ENCODE results near the gene SLC17A5. TPM values are rescaled to one million over a fixed set of nuclear protein-coding genes. Genes with fewer than 3 reads are reported as not detected.
"Not testable (repeated sequence)": the region's sequence is repeated elsewhere in the genome, so short reads cannot be mapped to it uniquely, and the experiment has no call there.

The SLC17A5 gene
- total RNA-seq, 2 experiments from 2014 or later, result 7.4 to 9.6 TPM

DNA sequence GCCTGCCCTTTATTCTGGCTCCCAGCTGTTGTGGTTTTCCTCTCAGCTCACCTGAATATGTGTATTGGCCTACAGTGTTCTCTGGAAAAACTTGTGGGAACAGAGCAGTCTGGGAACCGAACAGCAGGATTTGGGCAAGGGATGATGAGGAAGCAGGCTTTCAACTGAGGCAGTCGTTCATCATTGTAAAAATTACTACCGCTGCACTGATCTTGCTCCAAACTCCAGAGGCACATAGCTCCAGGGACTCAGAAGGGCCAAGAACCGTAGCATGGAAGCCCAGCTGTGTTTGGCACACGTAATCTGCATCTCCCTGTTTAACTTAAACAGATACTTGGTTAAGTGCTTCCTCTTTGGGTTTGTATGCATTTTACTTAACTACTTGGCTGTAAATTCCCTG, 84.7 kb downstream of the SLC17A5 start:
- H3K4me1 ChIP-seq (ENCODE audit: insufficient read depth, low read length, poor library complexity, severe bottlenecking), result no peaks in the 10 kb centered on the region
- no peak overlapping the region for H3K4me2 ChIP-seq (ENCODE audit: low read length)
- intact Hi-C loops (cut with micrococcal nuclease; ENCODE audit: unreplicated experiment), result no loop called here
- H3K9me2 ChIP-seq (ENCODE audit: insufficient read depth, low read length), result no peaks in the 10 kb centered on the region
- TF ChIP-seq EZH2phosphoT487 (IDR thresholded peaks at IDR 0.05; ENCODE audit: borderline replicate concordance, low read depth, low read length), result no peak
- TF ChIP-seq, protein P1, sequence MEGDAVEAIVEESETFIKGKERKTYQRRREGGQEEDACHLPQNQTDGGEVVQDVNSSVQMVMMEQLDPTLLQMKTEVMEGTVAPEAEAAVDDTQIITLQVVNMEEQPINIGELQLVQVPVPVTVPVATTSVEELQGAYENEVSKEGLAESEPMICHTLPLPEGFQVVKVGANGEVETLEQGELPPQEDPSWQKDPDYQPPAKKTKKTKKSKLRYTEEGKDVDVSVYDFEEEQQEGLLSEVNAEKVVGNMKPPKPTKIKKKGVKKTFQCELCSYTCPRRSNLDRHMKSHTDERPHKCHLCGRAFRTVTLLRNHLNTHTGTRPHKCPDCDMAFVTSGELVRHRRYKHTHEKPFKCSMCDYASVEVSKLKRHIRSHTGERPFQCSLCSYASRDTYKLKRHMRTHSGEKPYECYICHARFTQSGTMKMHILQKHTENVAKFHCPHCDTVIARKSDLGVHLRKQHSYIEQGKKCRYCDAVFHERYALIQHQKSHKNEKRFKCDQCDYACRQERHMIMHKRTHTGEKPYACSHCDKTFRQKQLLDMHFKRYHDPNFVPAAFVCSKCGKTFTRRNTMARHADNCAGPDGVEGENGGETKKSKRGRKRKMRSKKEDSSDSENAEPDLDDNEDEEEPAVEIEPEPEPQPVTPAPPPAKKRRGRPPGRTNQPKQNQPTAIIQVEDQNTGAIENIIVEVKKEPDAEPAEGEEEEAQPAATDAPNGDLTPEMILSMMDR (conservative IDR thresholded peaks at IDR 0.05; ENCODE audit: low read length), result no peak
- no peaks in the 10 kb centered on the region for H3K36me3 ChIP-seq (ENCODE audit: insufficient read depth, low read length)
- H3K79me2 ChIP-seq (ENCODE audit: insufficient read depth, low read depth, low read length), result no peaks in the 10 kb centered on the region
- H3K9me3 ChIP-seq (ENCODE audit: low read length), result no peaks in the 10 kb centered on the region
- H3K27ac ChIP-seq (ENCODE audit: low read depth, low read length, poor library complexity, severe bottlenecking), result no peak overlapping the region
- no peaks in the 10 kb centered on the region for H4K20me1 ChIP-seq (ENCODE audit: insufficient read depth, low read length)
- CTCF ChIA-PET (ENCODE audit: unreplicated experiment), result interaction anchor here (0.6 kb wide), 1 partner anchor 48 kb away, joined by 10 read pairs; the partner anchor contains the start of gene EEF1A1
- H2AFZ ChIP-seq (ENCODE audit: low read length), result no peak overlapping the region
- no peak overlapping the region for H3K4me3 ChIP-seq (ENCODE audit: low read depth, low read length, poor library complexity, severe bottlenecking)
- no TSS peak for BruUV-seq (replicated peaks)
- DNase-seq (ENCODE audit: low spot score), result no peak
- POLR2A ChIA-PET, result no interaction called here

DNA sequence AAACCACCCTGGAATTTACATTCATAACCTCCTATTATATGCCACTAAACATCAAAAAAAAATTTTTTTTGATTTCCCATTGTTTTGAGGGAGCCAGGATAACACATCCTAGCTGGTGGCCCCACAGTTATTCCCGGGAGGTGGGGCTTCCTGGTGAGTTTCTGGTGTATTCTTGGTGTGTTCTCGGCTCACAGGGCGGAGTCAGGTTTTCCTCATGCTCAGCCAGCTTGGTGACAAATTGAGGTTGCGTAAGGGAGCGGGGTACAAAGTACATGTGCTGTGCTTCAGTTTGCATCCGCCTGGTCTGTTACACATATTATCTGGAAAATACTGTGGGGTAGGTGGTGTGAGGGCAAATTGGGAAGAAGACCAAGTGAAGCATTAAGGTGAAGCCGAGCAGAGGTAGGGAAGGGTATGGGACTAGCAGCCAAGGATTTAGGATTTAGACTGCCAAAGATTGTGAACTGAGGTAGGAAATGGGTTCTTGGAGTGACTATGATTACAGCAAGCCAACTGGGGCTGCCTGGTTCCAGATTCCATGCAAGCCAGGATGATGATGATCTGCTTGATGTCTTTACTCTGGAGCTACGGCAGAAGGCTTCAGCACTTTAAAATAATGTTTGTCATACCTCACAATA, 86.7 kb downstream of the SLC17A5 start:
- no peak overlapping the region for H3K4me3 ChIP-seq (ENCODE audit: low read depth, low read length, poor library complexity, severe bottlenecking)
- H3K36me3 ChIP-seq (ENCODE audit: insufficient read depth, low read length), result no peaks in the 10 kb centered on the region
- BruUV-seq (replicated peaks), result no TSS peak

DNA sequence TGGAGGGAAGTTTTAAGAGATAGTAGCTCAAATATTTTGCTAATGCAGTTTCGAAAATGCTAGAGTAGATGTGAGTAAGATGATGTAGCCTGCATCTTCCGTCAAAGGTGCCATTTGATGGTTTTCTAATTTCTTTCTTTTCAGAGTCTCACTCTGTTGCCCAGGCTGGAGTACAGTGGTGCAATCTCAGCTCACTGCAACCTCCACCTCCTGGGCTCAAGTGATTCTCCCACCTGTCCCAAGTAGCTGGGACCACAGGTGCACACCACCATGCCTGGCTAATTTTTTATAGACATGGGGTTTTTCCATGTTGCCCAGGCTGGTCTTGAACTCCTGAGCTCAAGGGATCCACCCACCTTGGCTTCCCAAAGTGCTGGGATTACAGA, 87.3 kb downstream of the SLC17A5 start:
- H3K36me3 ChIP-seq (ENCODE audit: insufficient read depth, low read length); H3K4me3 ChIP-seq (ENCODE audit: low read depth, low read length, poor library complexity, severe bottlenecking); H3K9me2 ChIP-seq (ENCODE audit: insufficient read depth, low read length); H3K4me1 ChIP-seq (ENCODE audit: insufficient read depth, low read length, poor library complexity, severe bottlenecking); H3K79me2 ChIP-seq (ENCODE audit: insufficient read depth, low read depth, low read length); CTCF ChIA-PET (ENCODE audit: unreplicated experiment); H2AFZ ChIP-seq (ENCODE audit: low read length); H4K20me1 ChIP-seq (ENCODE audit: insufficient read depth, low read length); intact Hi-C loops (cut with micrococcal nuclease; ENCODE audit: unreplicated experiment); H3K9me3 ChIP-seq (ENCODE audit: low read length); BruUV-seq (replicated peaks); H3K27ac ChIP-seq (ENCODE audit: low read depth, low read length, poor library complexity, severe bottlenecking); DNase-seq (ENCODE audit: low spot score); H3K4me2 ChIP-seq (ENCODE audit: low read length): not testable (repeated sequence)
- POLR2A ChIA-PET, result interaction anchor here (0.7 to 0.8 kb wide), 2 partner anchors 17 to 1622 kb away, joined by 3 read pairs; no protein-coding TSS in a partner anchor

More for the DNA sequence above, 86.7 kb downstream of the SLC17A5 start:
- Histone ChIP-seq H3K9me3 (ENCODE audit: low read length) (no peaks in the 10 kb centered on the region), H3K9me2 (ENCODE audit: insufficient read depth, low read length) (no peaks in the 10 kb centered on the region), H3K4me2 (ENCODE audit: low read length) (no peak overlapping the region), H2AFZ (ENCODE audit: low read length) (no peak overlapping the region), H3K79me2 (ENCODE audit: insufficient read depth, low read depth, low read length) (no peaks in the 10 kb centered on the region), H4K20me1 (ENCODE audit: insufficient read depth, low read length) (no peaks in the 10 kb centered on the region), H3K4me1 (ENCODE audit: insufficient read depth, low read length, poor library complexity, severe bottlenecking) (no peaks in the 10 kb centered on the region), H3K27ac (ENCODE audit: low read depth, low read length, poor library complexity, severe bottlenecking) (no peak overlapping the region)
- ChIA-PET POLR2A (interaction anchor here (0.6 to 0.7 kb wide), 2 partner anchors 40 to 1622 kb away, joined by 3 to 4 read pairs; no protein-coding TSS in a partner anchor), CTCF (ENCODE audit: unreplicated experiment) (no interaction called here)
- TF ChIP-seq EZH2phosphoT487 (IDR thresholded peaks at IDR 0.05; ENCODE audit: borderline replicate concordance, low read depth, low read length), result no peak
- TF ChIP-seq, protein P1 (conservative IDR thresholded peaks at IDR 0.05; ENCODE audit: low read length), result no peak
- intact Hi-C loops (cut with micrococcal nuclease; ENCODE audit: unreplicated experiment), result no loop called here
- no peak for DNase-seq (ENCODE audit: low spot score)
